K562 (cell line): ENCODE results near the gene VPS4A. TPM values are rescaled to one million over a fixed set of nuclear protein-coding genes. Genes with fewer than 3 reads are reported as not detected.

Experiments used
- ATAC-seq: fragments of 200-7000 bp; cut with Tn5 transposase; 3 replicates; pipeline ENCODE4 v1.9.1; 2020; ENCODE audit warnings: moderate library complexity
- BruUV-seq: library from RNA; stranded (reverse); fragments of 400-500 nt; replicated peaks from 2 replicates; lab custom pipeline; 2021; lab: Mats Ljungman, UMichigan
- CTCF ChIA-PET: fragments of 300-600 bp; formaldehyde crosslinking; extraction: SDS; loops from one replicate; lab custom pipeline; 2021; ENCODE audit warnings: low intra/inter-chr PET ratio; lab: Yijun Ruan, JAX
- POLR2A ChIA-PET: fragments of 300-600, 350-650 bp; sonication (Branson Sonifier 250); formaldehyde crosslinking; extraction: SDS; loops from one replicate; lab custom pipeline; 2021; ENCODE audit warnings: antibody characterized with exemption, inconsistent platforms; lab: Yijun Ruan, JAX
- DNase-seq, 4 experiments: peaks; one replicate each; pipeline versions ENCODE4 v3.0.0 to v3.0.0-alpha.2; 2011 to 2018; ENCODE audit warnings: low spot score in 3 of 4, mixed read lengths in 3 of 4; ENCODE audit errors: extremely low read depth in 1 of 4
- FAIRE-seq: peaks from 2 replicates; lab custom pipeline; 2011; peaks lifted over from hg19 to GRCh38; lab: Jason Lieb, UNC
- H2AFZ ChIP-seq: 2 replicates; pipeline ENCODE4 v1.6.0; 2011; ENCODE audit warnings: low read depth, low read length, control low read depth, inconsistent platforms
- H3K27ac ChIP-seq: fragments of 200-600 bp; 3 replicates; pipeline ENCODE4 v1.8.0; 2011; ENCODE audit warnings: low read depth, mild to moderate bottlenecking, control low read depth, inconsistent platforms, low read length, moderate library complexity, mixed read lengths; ENCODE audit errors: extremely low read depth
- H3K27me3 ChIP-seq, 2 experiments: fragments of 300-600 bp in 1 of 2; 2 replicates in 1 of 2; 3 replicates in 1 of 2; pipeline versions ENCODE4 v1.6.0 to v1.8.0; 2011; ENCODE audit warnings: inconsistent platforms in 2 of 2, low read length in 2 of 2, mild to moderate bottlenecking in 1 of 2, mixed read lengths in 1 of 2, moderate library complexity in 1 of 2; ENCODE audit not compliant: control insufficient read depth in 2 of 2, insufficient read depth in 2 of 2
- H3K36me3 ChIP-seq: fragments of 300-600 bp; 3 replicates; pipeline ENCODE4 v1.8.0; 2011; ENCODE audit warnings: mild to moderate bottlenecking, low read length, inconsistent platforms; ENCODE audit not compliant: control insufficient read depth, insufficient read depth
- H3K4me1 ChIP-seq, 2 experiments: fragments of 200-600 bp in 1 of 2; replicated peaks in 1 of 2; 2 replicates in 1 of 2; 3 replicates in 1 of 2; pipeline versions ENCODE4 v1.5.1 to v1.8.0; 2011; ENCODE audit warnings: inconsistent platforms in 2 of 2, low read length in 2 of 2, mild to moderate bottlenecking in 1 of 2, mixed read lengths in 1 of 2, moderate library complexity in 1 of 2; ENCODE audit not compliant: control insufficient read depth in 2 of 2, insufficient read depth in 2 of 2
- H3K4me2 ChIP-seq: 2 replicates; pipeline ENCODE4 v1.6.1; 2011; ENCODE audit warnings: low read length, control low read depth, inconsistent platforms, mixed read lengths; ENCODE audit not compliant: insufficient read depth
- H3K4me3 ChIP-seq: fragments of 200-600 bp; sonication (generic), shearing (Covaris generic); 2 replicates; pipeline ENCODE4 v1.5.1; 2016; ENCODE audit warnings: control low read depth, inconsistent platforms
- H3K79me2 ChIP-seq: fragments of 200-600 bp; 3 replicates; pipeline ENCODE4 v1.8.0; 2011; ENCODE audit warnings: low read length, inconsistent platforms; ENCODE audit not compliant: control insufficient read depth, insufficient read depth
- H3K9ac ChIP-seq, 2 experiments: 2 replicates each; pipeline versions ENCODE4 v1.6.0 to v1.6.1; 2011; ENCODE audit warnings: low read depth in 2 of 2, low read length in 2 of 2, control low read depth in 1 of 2, inconsistent platforms in 1 of 2, mild to moderate bottlenecking in 1 of 2, mixed read lengths in 1 of 2; ENCODE audit not compliant: insufficient read depth in 1 of 2
- H3K9me1 ChIP-seq: one replicate; pipeline ENCODE4 v1.6.0; 2011; ENCODE audit warnings: inconsistent platforms, mild to moderate bottlenecking, low read length, moderate library complexity; ENCODE audit not compliant: control insufficient read depth, insufficient read depth
- H3K9me3 ChIP-seq: replicated peaks from 2 replicates; pipeline ENCODE4 v1.5.1; 2011; ENCODE audit warnings: low read depth, low read length, inconsistent platforms; ENCODE audit not compliant: control insufficient read depth, insufficient read depth
- H4K20me1 ChIP-seq: replicated peaks from 2 replicates; pipeline ENCODE4 v1.6.1; 2011; ENCODE audit warnings: low read length, inconsistent platforms, mixed read lengths; ENCODE audit not compliant: control insufficient read depth, insufficient read depth
- HLTF ChIP-seq: fragments of 450-650 bp; IDR thresholded peaks from 2 replicates; pipeline ENCODE4 v1.6.1; 2016
- MNT ChIP-seq, 2 experiments: fragments of 450-650 bp; conservative IDR thresholded peaks; 2 replicates each; pipeline ENCODE4 v1.6.1; 2017; ENCODE audit warnings: mild to moderate bottlenecking in 2 of 2, moderate library complexity in 2 of 2
- ZBTB2 ChIP-seq: fragments of 450-650 bp; IDR thresholded peaks from 2 replicates; pipeline ENCODE4 v1.6.1; 2016; ENCODE audit warnings: antibody characterized with exemption
- ZBTB40 ChIP-seq, 2 experiments: fragments of 450-650 bp in 1 of 2; sonication (generic) in 1 of 2; formaldehyde crosslinking in 1 of 2; IDR thresholded peaks; 2 replicates each; pipeline versions ENCODE4 v1.7.1 to v1.9.0; 2016 to 2022; ENCODE audit warnings: inconsistent platforms in 1 of 2, mild to moderate bottlenecking in 1 of 2, missing genetic modification reagents in 1 of 2
- ZNF24 ChIP-seq: fragments of 450-650 bp; IDR thresholded peaks from 2 replicates; pipeline ENCODE4 v1.6.1; 2016
- WGBS: fragments of 100-300 bp; shearing (Covaris generic); methylation state at CpG from one replicate; pipeline ENCODE4 v1.1.6; 2016; ENCODE audit warnings: low coverage, mixed read lengths; ENCODE audit not compliant: insufficient coverage; ENCODE audit errors: missing lambda C conversion rate; 5-methylcytosine and 5-hydroxymethylcytosine counted together
- in situ Hi-C: fragments of 300-500 bp; cut with MboI; formaldehyde crosslinking; loops from 4 replicates; pipeline ENCODE4 v1.15.0; 2018; ENCODE audit warnings: inconsistent platforms, mixed read lengths
- intact Hi-C: fragments of 100-400 bp; cut with micrococcal nuclease; formaldehyde crosslinking; loops from 2 replicates; pipeline ENCODE4 v1.14.2; 2022
- polyA plus RNA-seq, 8 experiments: library from polyadenylated mRNA; depleted of rRNA in 4 of 8; stranded (reverse) in 5 of 8; unstranded in 3 of 8; fragments of >200 nt; fragmentation: Nextera tagmentation in 2 of 8; fragmentation: Illumina TruSeq in 1 of 8; extraction: Ambion mirVana in 2 of 8; extraction: Trizol in 1 of 8; gene quantifications; 2 replicates each; pipeline versions ENCODE4 v1.2.1 to v1.2.3, GENCODE V29; 2011 to 2014; ENCODE audit warnings: inconsistent platforms in 1 of 8, missing spikeins in 1 of 8
- total RNA-seq, 7 experiments: library from RNA; depleted of rRNA in 6 of 7; stranded (reverse); fragments of >200 nt in 6 of 7; fragmentation: Illumina TruSeq in 2 of 7; extraction: Trizol in 2 of 7; gene quantifications; 2 replicates each; pipeline versions ENCODE4 v1.2.1 to v1.2.3, GENCODE V29; 2011 to 2021; ENCODE audit warnings: low replicate concordance in 1 of 7

Gene VPS4A
- total and polyA plus RNA-seq, 9 of the 15 experiments (the other 6 are each of a cell fraction or from before 2014, with no cell fraction given): 7.6 to 45.4 (median 29.9) TPM

DNA sequence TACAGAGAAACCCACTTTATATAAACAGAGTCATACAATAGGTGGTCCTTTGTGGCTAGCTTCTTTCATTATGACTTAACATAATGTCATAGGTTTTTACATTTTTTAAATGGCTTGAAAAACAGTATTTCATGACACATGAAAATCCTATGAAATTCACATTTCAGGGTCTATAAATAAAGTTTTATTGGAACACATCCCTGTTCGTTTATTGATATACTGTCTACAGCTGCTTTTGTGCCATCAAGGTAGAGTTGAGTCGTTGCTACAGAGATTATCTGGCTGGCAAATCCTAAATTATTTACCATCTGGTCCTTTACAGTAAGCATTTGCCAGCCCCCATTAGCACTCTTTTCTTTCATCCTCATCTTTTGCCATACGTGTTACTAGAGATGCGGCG lies 2.3 kb downstream of the VPS4A start:
- intact Hi-C loops: no loop called here
- no peak overlapping the region for H3K9ac ChIP-seq
- H3K9me3 ChIP-seq: no peaks in the 10 kb centered on the region
- 90% methylated on average over 5 of the region's 5 CpGs for WGBS
- 0 out of 2 replicates have a peak, but pooled peaks cover 3% of the 10 kb centered on the region for H4K20me1 ChIP-seq
- peaks cover 49% of the 10 kb centered on the region; the same call in 2 of the 3 replicates for H3K36me3 ChIP-seq
- in situ Hi-C loops: no loop called here
- DNase-seq (no peak), ATAC-seq (no peak), FAIRE-seq (peak; percentile 55)
- peaks cover 37% of the 10 kb centered on the region for H3K79me2 ChIP-seq
- no peak overlapping the region for H2AFZ ChIP-seq
- no peak overlapping the region for H3K4me2 ChIP-seq
- H3K4me1 ChIP-seq: peaks cover 5 to 13% of the 10 kb centered on the region in 2 experiments; a peak in 3 of 5 replicates
- no TSS peak for BruUV-seq
- ChIA-PET CTCF (no interaction called here), POLR2A (interaction anchor here (1.1 kb wide), 1 partner anchor 16 kb away, joined by 5 read pairs; no protein-coding TSS in a partner anchor)
- no peaks in the 10 kb centered on the region for H3K27me3 ChIP-seq
- no peak overlapping the region for H3K4me3 ChIP-seq
- no peaks in the 10 kb centered on the region for H3K9me1 ChIP-seq
- no peak for TF ChIP-seq ZBTB2
- TF ChIP-seq ZNF24: no peak
- no peak for TF ChIP-seq MNT (conservative IDR thresholded peaks at IDR 0.05)
- peak; percentile 91 for TF ChIP-seq ZBTB40 (IDR thresholded peaks at IDR 0.05)
- TF ChIP-seq ZBTB40 (CRISPR knock-in tag; IDR thresholded peaks at IDR 0.05): peak; percentile 80
- TF ChIP-seq HLTF: no peak
- no peak overlapping the region for H3K27ac ChIP-seq
